OCI-LY3 (cell line): ENCODE results near the gene SH3RF3.

Experiments used
- H2AFZ ChIP-seq: fragments of 200-600, 300-600 bp; shearing (Covaris generic); 2 replicates; pipeline ENCODE4 v1.6.0; 2014; ENCODE audit warnings: antibody characterized with exemption, low read depth, low read length
- H3K27ac ChIP-seq: fragments of 200-600, 300-600 bp; sonication (generic); 2 replicates; pipeline ENCODE4 v1.5.1; 2014; ENCODE audit warnings: mild to moderate bottlenecking, low read length, moderate library complexity, mixed read lengths
- H3K27me3 ChIP-seq: fragments of 200-600, 300-600 bp; sonication (generic); 2 replicates; pipeline ENCODE4 v1.6.1; 2014; ENCODE audit warnings: low read depth, low read length, mixed read lengths
- H3K36me3 ChIP-seq: fragments of 200-600, 300-600 bp; sonication (generic); replicated peaks from 2 replicates; pipeline ENCODE3; 2014; ENCODE audit warnings: low read depth, low read length, mixed read lengths
- H3K4me1 ChIP-seq: fragments of 300-600, 200-600 bp; sonication (generic); 2 replicates; pipeline ENCODE4 v1.6.1; 2014; ENCODE audit warnings: low read length, mixed read lengths
- H3K4me2 ChIP-seq: fragments of 200-600, 300-600 bp; sonication (generic); 2 replicates; pipeline ENCODE4 v1.6.1; 2014; ENCODE audit warnings: low read length, mixed read lengths
- H3K4me3 ChIP-seq: fragments of 300-600, 200-600 bp; sonication (generic); 2 replicates; pipeline ENCODE4 v1.5.1; 2014; ENCODE audit warnings: antibody characterized with exemption, mild to moderate bottlenecking, low read length, moderate library complexity
- H3K79me2 ChIP-seq: fragments of 300-600, 200-600 bp; shearing (Covaris generic); 2 replicates; pipeline ENCODE4 v1.6.1; 2014; ENCODE audit warnings: mild to moderate bottlenecking, low read length, mixed read lengths
- H3K9ac ChIP-seq: fragments of 300-600, 200-600 bp; shearing (Covaris generic); 2 replicates; pipeline ENCODE4 v1.6.0; 2014; ENCODE audit warnings: mild to moderate bottlenecking, low read length, moderate library complexity
- H3K9me3 ChIP-seq: fragments of 200-600, 300-600 bp; shearing (Covaris generic); 2 replicates; pipeline ENCODE4 v1.6.1; 2014; ENCODE audit warnings: low read length, mixed read lengths; ENCODE audit not compliant: insufficient read depth
- H4K20me1 ChIP-seq: fragments of 200-600, 300-600 bp; sonication (generic); 2 replicates; pipeline ENCODE4 v1.6.1; 2016; ENCODE audit warnings: low read length, mixed read lengths; ENCODE audit not compliant: insufficient read depth
- EZH2phosphoT487 ChIP-seq: fragments of 200-600 bp; shearing (Covaris generic); IDR thresholded peaks from 2 replicates; pipeline ENCODE4 v1.6.1; 2018; ENCODE audit warnings: antibody characterized with exemption, mixed run types, low read depth
- TF ChIP-seq, protein P1 (sequence below): fragments of 200-600, 300-600 bp; sonication (generic); IDR thresholded peaks from 2 replicates; pipeline ENCODE4 v1.5.1; 2014; ENCODE audit warnings: antibody characterized with exemption, low read length, low read depth

The SH3RF3 gene

DNA sequence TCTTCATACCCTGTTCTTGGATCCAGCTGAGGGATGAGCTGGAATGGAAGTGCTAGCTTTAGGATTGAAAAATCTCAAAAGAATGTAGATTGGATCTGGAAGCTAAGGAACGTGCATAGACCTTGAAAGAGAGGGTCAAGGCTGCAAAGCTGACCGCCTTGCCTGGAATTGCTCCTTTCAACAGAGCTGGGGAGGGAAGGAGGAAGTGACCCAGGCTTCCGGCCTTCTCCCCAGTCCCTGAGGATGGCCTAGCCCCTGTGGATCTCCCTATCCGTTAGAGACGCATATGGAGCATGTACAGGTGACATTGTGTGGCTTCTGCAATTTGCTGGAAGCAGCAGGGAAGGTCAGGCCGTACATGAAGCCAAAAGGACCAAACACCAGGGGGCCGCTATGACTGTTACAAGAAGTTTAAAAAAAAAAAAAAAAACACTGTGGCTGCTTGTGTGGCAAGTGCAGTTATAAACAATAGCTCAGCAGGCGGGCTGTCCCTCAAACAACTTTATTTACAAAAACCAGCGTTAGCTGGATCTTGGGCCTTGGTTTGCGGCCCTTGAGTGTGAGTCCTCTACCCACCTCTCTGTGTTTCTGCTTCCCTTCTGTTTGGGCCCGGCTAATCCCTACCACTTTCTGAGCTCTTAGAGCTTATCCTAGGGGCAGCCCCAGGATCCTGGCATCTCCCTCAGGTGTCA, 257.1 kb downstream of the SH3RF3 start:
- no peak for TF ChIP-seq EZH2phosphoT487
- TF ChIP-seq, protein P1, sequence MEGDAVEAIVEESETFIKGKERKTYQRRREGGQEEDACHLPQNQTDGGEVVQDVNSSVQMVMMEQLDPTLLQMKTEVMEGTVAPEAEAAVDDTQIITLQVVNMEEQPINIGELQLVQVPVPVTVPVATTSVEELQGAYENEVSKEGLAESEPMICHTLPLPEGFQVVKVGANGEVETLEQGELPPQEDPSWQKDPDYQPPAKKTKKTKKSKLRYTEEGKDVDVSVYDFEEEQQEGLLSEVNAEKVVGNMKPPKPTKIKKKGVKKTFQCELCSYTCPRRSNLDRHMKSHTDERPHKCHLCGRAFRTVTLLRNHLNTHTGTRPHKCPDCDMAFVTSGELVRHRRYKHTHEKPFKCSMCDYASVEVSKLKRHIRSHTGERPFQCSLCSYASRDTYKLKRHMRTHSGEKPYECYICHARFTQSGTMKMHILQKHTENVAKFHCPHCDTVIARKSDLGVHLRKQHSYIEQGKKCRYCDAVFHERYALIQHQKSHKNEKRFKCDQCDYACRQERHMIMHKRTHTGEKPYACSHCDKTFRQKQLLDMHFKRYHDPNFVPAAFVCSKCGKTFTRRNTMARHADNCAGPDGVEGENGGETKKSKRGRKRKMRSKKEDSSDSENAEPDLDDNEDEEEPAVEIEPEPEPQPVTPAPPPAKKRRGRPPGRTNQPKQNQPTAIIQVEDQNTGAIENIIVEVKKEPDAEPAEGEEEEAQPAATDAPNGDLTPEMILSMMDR = no peak
- H3K9me3 ChIP-seq = no peaks in the 10 kb centered on the region
- no peak overlapping the region for H3K9ac ChIP-seq
- no peaks in the 10 kb centered on the region for H3K36me3 ChIP-seq
- H2AFZ ChIP-seq = no peak overlapping the region
- H3K4me2 ChIP-seq = no peak overlapping the region
- H3K4me3 ChIP-seq = no peak overlapping the region
- no peaks in the 10 kb centered on the region for H3K79me2 ChIP-seq
- no peak overlapping the region for H3K27ac ChIP-seq
- no peaks in the 10 kb centered on the region for H3K4me1 ChIP-seq
- H4K20me1 ChIP-seq = no peaks in the 10 kb centered on the region
- 0 out of 2 replicates have a peak, but pooled peaks cover 10% of the 10 kb centered on the region for H3K27me3 ChIP-seq

DNA sequence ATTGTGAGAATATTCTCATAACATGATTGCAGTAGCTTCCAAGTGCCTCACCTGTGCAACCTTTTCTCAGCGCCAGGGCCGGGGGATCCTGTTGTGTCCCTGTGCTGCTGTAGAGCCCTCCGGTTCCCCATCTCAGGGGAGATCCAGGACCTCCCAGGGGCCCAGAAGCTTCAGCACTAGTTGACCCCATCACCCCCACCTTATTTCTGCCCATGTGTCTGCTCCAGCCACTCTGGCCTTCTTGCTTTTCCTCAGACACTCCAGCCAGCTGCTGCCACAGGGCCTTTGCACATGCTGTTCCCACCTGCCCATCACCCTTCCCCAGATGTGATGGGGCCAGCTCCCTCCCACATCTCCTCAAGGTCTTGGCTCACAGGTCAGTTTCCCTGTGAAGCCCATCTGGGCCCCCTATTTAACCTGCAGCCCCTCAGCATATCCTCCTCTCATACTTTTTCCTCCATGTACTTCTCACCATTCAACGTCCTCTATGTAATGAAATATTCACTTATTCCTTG, 258.3 kb downstream of the SH3RF3 start:
- no peaks in the 10 kb centered on the region for H3K36me3 ChIP-seq
- no peaks in the 10 kb centered on the region for H4K20me1 ChIP-seq
- no peak for TF ChIP-seq EZH2phosphoT487
- TF ChIP-seq, protein P1 = no peak
- no peak overlapping the region for H3K4me3 ChIP-seq
- H3K9ac ChIP-seq = no peak overlapping the region
- H3K27ac ChIP-seq = no peak overlapping the region
- no peaks in the 10 kb centered on the region for H3K79me2 ChIP-seq
- H3K27me3 ChIP-seq = 0 out of 2 replicates have a peak, but pooled peaks cover 10% of the 10 kb centered on the region
- H2AFZ ChIP-seq = no peak overlapping the region
- no peaks in the 10 kb centered on the region for H3K9me3 ChIP-seq
- no peaks in the 10 kb centered on the region for H3K4me1 ChIP-seq
- H3K4me2 ChIP-seq = no peak overlapping the region

DNA sequence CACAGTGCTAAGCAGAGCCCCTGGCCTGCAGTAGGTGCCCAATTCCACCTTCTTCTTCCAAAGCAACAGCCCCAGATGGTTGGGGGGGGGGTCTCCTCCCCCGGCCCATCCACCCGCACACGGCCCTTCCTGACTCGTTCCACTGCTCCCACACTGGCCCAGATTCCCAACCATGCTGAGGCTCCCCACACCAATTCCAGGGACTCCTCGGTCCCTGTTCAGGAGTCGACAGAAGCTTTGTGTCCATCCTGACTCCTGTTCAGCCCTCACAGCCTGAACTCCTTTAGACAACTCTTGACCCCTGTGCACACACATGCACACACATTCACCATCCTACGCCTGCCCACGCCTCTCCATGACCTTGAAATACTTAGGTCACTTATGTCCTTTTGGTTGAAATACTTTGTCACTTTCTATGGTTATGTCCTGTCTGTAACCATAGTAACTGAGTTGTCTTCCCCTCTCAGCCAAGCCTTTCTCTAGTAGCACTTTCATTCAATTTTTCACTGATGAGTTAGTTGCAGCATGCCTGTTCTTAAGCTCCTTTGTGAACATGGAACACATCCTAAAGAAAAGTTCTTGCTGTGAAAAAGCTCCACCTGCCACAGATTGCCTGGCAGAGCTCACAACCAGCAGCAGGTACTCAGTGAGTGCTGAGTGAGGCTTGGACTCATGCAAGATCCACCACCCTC, 258.9 kb downstream of the SH3RF3 start:
- Histone ChIP-seq H2AFZ (no peak overlapping the region), H4K20me1 (no peaks in the 10 kb centered on the region)
- TF ChIP-seq, protein P1 = no peak
- no peak for TF ChIP-seq EZH2phosphoT487

DNA sequence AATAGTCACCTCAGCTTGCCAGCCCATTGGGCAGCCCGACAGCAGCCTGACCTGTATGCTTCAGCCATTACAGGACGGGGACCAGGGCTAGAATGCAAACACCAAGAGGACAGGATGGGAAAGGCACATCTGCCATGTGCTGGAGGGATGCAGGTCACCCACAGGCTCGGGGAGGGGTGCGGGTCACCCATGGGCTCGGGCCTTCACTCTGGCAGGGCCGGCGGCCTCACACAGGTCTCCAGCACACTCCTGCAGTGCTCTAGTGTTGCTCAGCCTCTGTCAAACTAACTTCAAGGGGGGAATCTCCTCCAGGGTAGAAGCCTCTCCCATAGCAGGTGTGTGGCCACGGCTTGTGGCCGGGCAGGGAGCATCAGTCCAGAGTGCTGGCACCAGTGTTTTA, 262.2 kb downstream of the SH3RF3 start:
- no peak for TF ChIP-seq EZH2phosphoT487
- TF ChIP-seq, protein P1 = no peak
- Histone ChIP-seq H3K4me1 (no peaks in the 10 kb centered on the region), H3K36me3 (no peaks in the 10 kb centered on the region), H3K27ac (no peak overlapping the region), H3K4me3 (no peak overlapping the region), H3K79me2 (no peaks in the 10 kb centered on the region), H3K9ac (no peak overlapping the region), H4K20me1 (no peaks in the 10 kb centered on the region), H3K4me2 (no peak overlapping the region), H2AFZ (no peak overlapping the region), H3K27me3 (0 out of 2 replicates have a peak, but pooled peaks cover 10% of the 10 kb centered on the region), H3K9me3 (no peaks in the 10 kb centered on the region)

More for the DNA sequence above, 258.9 kb downstream of the SH3RF3 start:
- Histone ChIP-seq H3K9ac (no peak overlapping the region), H3K4me2 (no peak overlapping the region), H3K4me1 (no peaks in the 10 kb centered on the region), H3K79me2 (no peaks in the 10 kb centered on the region), H3K9me3 (no peaks in the 10 kb centered on the region), H3K36me3 (no peaks in the 10 kb centered on the region), H3K4me3 (no peak overlapping the region), H3K27ac (no peak overlapping the region), H3K27me3 (0 out of 2 replicates have a peak, but pooled peaks cover 10% of the 10 kb centered on the region)
